ENCODE data around the gene PNLIP.

Gene PNLIP

DNA sequence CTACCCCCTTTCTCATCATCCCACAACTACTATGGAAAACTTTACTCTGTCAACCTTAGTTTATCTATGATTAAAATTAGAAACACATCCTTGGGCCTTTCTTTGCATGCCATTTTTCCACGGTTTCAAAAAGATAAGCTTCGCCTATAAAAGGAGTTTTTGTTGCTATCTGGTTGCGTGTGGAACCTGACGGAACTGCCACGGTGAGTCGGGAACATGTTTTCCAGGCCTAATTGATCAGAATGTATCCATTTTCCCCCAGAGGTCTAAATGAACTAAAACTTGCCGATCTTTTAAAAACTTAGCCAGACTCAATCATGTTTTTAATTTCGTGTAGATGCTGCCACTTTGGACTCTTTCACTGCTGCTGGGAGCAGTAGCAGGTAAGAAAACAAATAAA is at the start of gene PNLIP:
Gene PNLIP, plus strand, starts transcription at position 176 of the 400 bp plus-strand sequence. Its CDS starts 162 bp downstream, at position 338.
- DNase-seq: no peak

DNA sequence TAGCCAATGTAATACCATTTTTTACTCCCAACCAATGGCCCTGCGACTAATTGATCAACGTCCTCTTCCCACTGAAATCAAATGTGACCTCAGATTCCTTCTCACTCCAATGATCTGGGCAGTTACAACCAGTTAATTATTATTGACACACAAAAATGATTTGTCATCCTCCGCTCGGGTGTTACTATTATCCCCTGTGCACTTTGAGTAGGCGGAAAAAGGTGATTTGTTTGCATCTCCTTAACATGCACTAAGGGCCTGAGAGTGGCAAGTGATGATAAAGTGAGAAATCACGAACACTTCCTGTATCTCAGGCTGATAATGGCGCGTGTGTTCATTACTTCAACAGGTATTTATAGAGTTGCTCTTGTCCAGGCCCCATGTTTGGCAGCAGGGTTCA is 40.9 kb upstream of the PNLIP start:
- no peak for DNase-seq

DNA sequence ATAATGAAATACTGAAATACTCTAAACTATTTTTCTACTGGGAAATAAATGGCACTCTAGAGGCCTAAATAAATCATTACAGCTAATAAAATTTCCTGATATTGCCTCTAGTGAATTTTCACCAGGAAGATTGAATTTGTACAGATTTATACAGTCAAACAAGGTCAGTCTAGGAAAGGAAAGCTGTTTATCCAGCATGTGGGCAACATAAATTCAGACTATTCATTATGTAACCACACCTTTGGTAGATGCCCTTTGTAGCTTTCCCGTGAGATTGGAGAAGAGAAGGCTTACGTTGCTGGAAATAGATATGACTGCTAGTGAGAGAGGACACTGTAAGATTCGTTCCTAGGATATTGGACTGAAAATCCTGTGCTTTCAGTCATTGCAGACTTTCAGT is 35.2 kb upstream of the PNLIP start:
- no peak for DNase-seq

DNA sequence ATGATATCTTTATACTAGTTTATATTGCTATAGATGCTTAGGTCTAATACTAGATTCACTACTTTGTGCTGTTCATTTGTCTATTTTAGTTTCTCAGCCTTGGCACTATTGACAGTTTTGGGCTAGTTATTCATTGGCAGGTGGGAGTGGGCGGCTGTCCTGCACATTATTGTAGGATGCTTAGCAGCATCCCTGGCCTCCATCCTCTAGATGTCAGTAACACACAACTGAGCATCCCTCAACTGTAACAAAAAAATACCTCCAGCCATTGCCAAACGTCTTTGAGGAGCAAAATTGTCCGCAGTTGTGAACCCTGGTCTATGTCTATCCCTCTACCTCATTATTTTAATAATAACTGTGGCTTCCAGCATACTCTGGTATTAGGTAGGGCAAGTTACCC is 34.4 kb upstream of the PNLIP start:
- no peak for DNase-seq

DNA sequence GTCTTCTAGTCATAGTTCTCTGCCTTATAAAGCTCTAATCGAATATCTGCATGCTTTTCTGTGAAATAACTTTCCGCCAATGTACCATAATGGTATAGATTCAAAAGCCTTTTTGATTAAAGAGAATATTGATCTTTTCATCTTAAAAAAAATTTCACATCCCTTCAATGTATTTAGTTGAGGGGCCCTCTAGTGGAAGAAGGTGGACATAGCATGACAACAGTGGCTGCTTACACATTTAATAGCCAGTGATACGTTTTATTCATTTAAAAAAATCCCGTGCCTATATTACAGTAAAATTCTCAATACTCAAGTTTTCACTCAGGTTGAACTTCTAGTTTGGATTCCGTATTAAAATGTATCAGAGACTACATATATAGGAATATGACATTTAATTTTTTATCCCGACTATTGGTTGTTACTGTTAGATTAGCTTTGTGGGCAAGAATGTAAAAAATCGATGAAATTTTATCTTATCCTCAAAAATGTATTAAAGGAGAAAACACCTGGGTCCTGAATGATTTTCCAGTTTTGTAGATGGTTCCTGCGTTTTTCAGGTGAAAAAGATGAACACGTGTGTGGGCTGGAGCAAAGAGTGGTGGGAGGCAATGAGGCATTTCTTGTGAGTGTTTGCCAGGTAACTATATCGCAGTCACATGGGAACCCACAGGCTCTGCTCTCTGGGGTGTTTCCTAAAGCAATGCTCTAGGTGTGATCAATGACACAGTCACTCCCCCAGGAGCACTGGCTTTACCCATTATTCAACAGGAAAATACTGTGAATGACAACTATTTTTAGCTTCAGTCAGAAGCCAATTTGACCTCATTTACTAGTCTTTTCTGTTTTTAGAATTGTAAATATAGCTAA is 24.1 kb upstream of the PNLIP start:
- DNase-seq: peak; percentile 51

DNA sequence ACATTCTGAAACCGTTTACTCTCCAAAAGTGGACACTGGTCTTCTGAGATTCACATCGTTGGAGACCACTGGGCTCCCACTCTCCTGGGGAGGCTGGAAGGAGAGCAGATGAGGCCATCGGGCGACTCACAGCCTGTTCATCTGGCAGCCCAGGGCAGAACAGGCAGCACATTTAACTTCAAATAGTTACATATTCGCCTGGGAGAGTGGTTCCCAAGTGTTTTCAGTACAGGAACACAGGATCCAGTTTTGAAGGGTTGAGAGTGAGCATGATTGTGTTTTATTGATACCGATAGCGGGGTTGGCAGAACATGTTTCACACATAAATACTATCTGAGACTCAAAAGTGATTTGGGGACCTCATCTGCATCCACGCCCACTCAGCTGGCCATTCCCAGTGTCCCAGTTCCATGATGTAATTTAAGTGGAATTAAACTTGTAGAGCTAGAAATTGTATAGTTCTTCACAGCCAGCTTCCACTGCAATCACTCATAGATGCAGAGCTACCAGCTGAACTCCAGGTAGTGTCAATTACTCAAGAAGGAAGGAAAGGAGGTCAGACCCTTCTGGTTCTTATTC is 22.8 kb upstream of the PNLIP start:
- DNase-seq: no peak

DNA sequence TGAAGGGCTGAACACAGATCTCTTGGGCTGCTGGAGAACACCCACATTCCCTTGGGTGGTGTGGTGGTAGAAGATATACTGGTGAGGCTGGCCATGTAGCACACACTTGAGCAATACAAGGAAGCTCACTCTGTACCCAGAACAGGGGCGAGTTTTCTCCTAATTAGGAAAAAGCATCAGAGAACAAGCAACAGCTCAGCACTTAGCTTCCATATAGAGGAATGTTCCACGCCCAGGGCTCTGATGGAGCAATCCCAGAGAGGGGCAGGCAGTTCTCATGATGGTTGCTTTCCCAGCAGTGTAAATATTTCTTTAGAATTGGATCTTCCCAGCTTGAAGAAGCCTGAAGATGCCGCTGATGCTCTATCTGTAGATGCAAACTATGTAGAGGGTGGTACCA is 21.0 kb upstream of the PNLIP start:
- DNase-seq: no peak

DNA sequence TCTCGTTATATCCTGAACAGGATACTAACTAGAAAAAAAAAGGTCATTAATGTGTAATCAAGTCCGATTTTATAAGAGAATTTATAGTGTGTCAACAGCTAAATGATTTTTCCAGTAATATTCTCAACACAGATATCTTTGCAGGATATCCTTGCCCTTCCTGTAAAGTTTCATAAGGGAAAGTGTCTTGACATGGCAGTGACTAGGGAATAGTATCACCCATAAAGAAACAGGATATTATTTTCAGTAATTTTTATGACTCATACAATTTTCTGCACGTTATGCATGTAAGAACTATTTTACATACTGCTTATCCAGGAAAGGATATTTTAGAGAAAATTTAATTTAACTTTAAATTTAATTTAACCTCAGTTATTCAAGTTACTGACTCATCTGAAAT is 19.5 kb upstream of the PNLIP start:
- no peak for DNase-seq

DNA sequence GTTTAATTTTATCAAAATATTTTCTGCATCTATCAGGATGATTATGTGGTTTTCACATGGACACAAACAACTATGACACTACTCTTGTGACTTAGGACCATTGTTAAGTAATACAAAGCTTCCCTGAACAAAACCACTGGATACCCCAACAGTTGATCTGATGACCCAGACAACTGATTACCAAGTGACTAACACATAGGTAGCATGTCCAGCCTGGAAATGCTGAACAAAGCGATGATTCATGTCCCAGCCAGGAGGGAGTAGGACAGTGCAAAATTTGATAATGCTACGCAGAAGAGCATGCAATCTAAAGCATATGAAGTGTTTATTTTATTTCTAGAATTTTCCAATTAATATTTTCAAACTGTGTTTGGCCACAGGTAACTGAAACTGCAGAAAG is 8.9 kb upstream of the PNLIP start:
- DNase-seq: no peak

DNA sequence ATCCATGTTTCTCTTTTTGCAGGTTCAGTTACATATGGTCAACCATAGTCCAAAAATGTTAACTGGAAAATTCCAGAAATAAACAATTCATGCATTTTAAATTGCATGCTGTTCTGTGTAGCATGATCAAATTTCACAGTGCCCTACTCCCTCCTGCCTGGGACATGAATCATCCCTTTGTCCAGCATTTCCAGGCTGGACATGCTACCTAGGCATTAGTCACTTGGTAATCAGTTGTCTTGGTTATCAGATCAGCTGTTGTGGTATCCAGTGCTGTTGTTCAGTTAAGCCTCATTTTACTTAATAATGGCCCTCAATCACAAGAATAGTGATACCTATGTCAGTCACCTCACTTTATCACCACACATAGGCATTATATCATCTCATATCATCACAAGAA is 7.3 kb upstream of the PNLIP start:
- DNase-seq: no peak

DNA sequence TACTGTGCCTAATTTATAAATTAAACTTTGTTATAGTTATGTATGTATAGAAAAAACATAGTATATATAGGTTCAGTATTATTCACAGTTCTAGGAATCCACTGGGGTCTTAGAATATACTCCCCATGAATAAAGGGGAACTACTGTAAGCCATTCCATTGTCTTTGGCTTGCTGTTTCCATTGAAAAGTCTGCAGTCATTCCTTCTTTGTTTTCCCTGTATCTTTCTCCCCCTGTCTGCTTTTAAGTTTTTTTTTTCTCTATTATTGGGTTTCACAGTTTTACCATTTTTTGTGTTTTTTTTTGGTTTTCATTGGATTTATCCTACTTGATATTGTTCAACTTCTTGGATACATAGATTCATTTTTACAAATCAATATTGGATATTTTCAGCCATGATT is 6.7 kb upstream of the PNLIP start:
- DNase-seq: no peak

DNA sequence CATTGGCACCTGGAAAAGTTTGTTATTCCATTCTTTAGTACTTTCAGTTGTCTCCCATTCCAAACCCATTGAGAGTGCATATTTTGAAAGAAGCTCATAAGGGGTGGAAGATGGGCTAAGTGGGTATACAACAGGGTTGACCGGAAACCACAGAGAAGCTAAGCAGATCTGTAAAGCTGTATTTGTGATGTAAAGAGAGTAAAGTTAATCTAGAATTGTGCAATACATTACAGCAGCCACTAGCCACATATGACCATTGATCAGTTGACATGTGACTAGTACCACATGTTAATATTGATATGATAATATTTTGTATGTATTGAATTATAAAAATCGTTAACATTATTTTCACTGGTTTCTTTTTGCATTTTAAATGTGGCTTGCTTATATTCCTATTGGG is 4.9 kb upstream of the PNLIP start:
- DNase-seq: no peak

DNA sequence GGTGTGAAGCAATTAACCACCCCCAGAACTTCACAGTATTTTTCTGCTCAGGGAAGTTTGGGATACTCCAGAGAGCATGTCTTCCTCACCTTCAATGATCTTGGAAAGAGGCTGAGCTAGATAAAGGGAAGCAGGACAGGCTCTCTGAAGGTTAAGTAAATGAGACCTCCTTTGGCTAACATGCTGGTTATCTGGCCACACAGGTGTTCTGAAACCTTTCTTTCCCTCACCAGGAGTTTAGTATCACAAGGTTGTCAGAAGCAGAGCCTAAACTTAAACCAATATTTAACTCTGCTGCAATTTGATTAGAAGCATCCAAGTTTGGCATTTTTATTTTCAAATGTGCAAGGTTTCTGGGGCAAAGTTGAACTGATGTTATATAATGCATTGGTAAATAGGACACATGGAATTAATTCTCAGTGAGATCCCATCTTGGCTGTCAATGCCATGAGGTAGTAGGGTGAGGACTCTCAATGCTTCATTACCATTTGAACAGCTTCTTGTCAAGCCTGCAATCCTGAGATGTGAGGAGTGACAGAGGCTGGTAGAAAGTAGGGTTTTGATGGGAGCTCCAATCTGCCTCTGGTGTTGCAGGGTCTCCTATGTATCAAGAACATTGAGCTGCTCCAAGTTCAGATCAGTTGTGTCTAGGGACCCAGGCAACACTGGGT is 3.6 kb upstream of the PNLIP start:
- DNase-seq: no peak

DNA sequence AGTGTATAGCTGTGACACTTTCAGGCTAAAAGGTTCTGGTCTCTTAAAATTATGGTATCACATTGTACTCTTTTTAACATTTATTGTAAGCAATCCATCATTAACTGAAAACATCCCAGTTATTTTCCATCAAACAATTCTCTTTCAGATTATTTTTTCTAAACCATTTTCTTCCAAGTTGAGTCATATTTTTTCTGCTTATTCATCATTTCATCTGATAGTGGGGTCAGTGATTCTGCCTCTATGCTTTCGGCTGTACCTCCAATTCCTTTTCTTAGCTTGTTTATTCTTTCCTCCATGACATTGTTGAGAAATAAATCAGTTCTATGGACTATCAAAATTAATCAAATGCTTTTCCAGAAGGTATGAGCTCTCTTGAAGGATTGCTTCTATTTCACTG is 609 bp upstream of the PNLIP start:
- DNase-seq: no peak

DNA sequence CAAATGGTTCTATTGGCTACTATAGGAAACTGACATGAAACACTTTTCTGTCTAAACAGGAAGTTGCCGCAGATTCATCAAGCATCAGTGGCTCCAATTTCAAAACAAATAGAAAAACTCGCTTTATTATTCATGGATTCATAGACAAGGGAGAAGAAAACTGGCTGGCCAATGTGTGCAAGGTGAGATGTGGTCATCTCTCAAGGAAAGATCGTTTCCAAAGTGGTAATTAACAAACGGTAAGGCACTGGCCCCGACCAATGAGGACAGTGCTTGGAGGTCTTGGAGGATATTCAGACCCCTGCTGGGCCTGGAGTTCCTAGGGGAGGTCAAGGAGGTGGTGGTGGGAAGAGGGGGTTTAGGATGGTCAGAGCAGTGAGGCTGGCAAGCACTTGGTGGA is 2.6 kb downstream of the PNLIP start:
- no peak for DNase-seq

DNA sequence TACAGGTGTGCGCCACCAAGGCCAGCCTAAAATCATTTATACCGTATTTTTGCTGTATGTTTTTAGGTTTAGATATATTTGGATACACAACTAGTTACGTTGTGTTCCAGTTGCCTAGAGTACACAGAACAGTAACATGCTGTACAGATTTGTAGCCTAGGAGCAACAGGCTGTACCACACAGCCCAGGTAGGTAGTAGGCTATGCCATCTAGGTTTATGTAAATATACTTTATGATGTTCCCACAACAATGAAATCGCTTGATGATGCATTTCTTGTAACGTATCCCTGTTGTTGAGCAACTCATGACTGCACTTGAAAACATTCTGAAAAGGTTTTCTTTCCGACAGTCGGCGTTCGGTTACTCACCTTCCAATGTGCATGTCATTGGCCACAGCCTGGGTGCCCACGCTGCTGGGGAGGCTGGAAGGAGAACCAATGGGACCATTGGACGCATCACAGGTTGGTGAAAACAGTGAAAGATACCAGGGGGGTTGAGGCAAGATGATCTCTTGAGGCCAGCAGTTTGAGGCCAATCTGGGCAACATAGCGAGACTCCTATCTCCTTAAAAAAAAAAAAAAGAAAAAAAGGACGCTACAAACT is 7.7 kb downstream of the PNLIP start:
- no peak for DNase-seq

DNA sequence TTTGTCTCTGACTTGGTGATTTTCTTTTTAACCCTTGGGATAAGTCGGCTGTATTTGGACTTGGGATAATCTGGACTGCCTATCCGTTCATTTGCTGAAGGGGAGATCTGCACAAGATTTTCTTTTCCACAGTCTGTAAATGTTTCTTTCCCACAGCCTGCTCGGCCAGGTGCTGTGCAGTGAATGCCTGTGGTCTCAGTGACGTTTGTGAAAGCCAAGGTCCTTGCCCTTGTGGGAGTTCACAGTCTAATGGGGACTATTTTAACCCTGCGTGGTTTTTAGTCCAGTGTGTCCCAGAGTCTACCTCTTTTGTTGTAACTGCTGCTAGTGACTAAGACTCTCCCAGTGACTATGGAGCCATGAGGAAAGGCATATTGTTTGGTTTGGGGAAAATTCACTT is 8.9 kb downstream of the PNLIP start:
- DNase-seq: no peak

DNA sequence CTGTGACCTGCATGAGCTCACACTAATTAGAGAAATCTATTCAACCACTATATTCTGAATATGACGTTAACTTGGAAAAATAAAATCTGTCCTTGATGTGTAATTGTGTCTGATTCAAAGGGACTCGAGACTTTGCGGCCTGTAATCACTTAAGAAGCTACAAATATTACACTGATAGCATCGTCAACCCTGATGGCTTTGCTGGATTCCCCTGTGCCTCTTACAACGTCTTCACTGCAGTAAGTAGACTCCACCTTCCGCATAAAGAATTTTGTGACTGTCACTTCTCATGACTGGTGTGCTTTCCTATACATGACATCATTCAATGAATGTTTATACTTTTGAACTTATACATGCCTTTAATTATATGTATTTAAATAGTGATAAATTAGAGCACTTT is 10.1 kb downstream of the PNLIP start:
- no peak for DNase-seq

DNA sequence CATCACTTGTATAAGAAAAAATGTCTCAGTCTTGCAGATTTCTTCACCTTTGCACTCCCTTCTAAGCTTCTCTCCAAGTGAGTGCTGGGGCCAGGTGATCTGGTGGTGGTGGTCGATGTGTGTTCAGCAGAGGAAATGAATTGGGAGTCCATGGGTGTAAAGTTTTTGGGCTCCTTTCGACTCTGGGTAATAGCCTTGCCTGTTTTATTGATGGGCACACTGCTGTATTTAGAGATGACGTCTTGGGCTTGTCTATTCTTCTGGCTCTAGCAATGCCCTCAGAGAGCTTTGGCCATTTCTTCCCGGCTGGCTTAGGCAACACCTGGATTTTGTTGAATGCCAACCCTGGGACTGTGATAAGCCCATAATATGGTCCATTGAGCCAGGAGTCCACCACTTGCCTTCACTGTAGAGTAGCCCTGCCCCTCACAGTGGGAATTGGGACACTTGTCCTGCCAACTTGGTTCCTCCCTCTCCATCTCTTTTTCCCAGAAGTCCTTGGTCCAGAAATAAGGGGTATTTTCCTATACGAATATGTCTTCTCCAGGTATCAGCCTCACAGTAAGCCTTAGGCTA is 11.7 kb downstream of the PNLIP start:
- no peak for DNase-seq

DNA sequence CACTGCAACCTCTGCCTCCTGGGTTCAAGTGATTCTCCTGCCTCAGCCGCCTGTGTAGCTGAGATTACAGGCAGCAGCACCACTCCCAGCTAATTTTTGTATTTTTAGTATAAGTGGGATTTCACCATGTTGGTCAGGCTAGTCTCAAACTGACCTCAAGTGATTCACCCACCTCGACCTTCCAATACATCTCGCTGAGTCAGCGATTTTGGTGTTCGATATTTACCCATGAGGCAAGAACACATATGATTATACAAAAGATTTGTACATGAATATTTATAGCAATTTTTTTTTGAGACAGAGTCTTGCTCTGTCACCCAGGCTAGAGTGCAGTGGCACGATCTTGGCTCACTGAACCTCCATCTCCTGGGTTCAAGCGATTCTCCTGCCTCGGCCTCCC is 19.8 kb downstream of the PNLIP start:
- DNase-seq: no peak

DNA sequence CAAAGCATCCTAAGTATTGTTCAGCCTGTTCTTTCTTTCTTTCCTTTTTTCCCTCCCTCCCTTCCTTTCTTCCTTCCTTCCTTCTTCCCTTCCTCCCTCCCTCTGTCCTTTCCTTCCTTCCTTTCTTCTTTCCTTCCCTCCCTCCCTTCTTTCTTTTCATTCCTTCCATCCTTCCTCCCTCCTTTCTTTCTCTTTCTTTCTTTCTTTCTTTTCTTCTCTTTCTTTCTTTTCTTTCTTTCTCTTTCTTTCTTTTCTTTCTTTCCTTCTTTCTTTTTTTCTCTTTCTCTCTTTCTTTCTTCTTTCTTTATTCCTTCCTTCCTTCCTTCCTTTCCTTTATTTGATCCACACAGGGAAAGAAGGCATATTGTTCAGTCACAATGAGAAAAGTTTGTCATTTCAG is 21.2 kb downstream of the PNLIP start:
- DNase-seq: no peak

DNA sequence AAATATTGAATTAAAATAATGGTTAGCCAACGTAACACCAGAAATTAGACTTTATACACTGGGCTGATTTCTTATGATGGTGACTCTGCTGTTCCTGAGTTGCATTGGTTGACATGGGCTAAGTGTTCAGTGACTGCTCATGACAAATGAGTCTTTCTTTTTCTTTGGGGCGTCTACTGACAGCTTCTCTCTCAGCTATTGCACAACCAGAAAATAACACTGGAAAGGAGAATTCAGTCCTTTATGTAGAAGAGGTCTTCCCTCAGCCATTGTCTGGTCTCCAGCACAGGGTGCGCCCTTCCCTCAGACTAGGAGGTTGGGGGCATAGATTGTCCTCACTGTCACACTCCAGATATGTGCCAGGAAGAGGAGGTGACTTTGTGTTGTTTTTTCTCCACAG is 21.6 kb downstream of the PNLIP start:
- no peak for DNase-seq

DNA sequence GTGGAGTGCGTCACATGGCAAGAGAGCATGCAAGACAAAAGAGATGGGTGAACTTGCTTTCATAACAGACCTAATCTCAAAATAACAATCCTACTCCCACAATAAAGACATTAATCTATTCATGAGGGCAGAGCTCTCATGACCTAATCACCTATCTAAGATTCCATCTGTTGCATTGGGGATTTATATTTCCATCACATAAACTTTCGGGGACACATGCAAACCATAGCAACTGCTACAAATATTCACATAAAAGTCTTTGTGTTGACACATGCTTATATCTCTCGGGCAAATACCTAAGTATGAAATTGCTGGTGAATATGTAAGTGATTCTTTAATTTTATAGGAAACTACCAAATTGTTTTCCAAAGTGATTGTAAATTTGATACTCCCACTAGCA is 29.1 kb downstream of the PNLIP start:
- DNase-seq: no peak
